GOT3 (cell line): ENCODE results near the gene RCAN2.
"Not testable (repeated sequence)": the region's sequence is repeated elsewhere in the genome, so short reads cannot be mapped to it uniquely, and the experiment has no call there.

Source experiments
- DNase-seq: peaks from one replicate; lab custom pipeline; 2025; ENCODE audit warnings: mixed read lengths; lab: John Stamatoyannopoulos, UW

RCAN2 gene

GRCh38 chr6:46440141-46440540 is 51.1 kb downstream of the RCAN2 start:
- no peak for DNase-seq

GRCh38 chr6:46438245-46438644 is 53.0 kb downstream of the RCAN2 start:
- no peak for DNase-seq

- DNase-seq, result no peak
These were observed 53.5 kb downstream of the RCAN2 start for GRCh38 chr6:46437671-46438221.

- DNase-seq, result no peak
These were observed 68.6 kb downstream of the RCAN2 start for GRCh38 chr6:46422619-46423018.

GRCh38 chr6:46421939-46422338 is 69.3 kb downstream of the RCAN2 start:
- no peak for DNase-seq

- no peak for DNase-seq
These were observed 70.2 kb downstream of the RCAN2 start for GRCh38 chr6:46420921-46421638.

- DNase-seq, result no peak
These were observed 71.7 kb downstream of the RCAN2 start for GRCh38 chr6:46419576-46420002.

- DNase-seq, result no peak
These were observed 76.9 kb downstream of the RCAN2 start for GRCh38 chr6:46414398-46414797.

- no peak for DNase-seq
These were observed 78.6 kb downstream of the RCAN2 start for GRCh38 chr6:46412662-46413061.

GRCh38 chr6:46411456-46412197 is 79.6 kb downstream of the RCAN2 start:
- DNase-seq, result no peak

- DNase-seq, result no peak
These were observed 80.8 kb downstream of the RCAN2 start for GRCh38 chr6:46410334-46410953.

- DNase-seq, result no peak
These were observed 83.3 kb downstream of the RCAN2 start for GRCh38 chr6:46407776-46408530.

- no peak for DNase-seq
These were observed 84.0 kb downstream of the RCAN2 start for GRCh38 chr6:46407246-46407645.

- not testable (repeated sequence) for DNase-seq
These were observed 85.5 kb downstream of the RCAN2 start for GRCh38 chr6:46405620-46406180.

GRCh38 chr6:46400898-46401297 is 90.4 kb downstream of the RCAN2 start:
- DNase-seq, result no peak

- no peak for DNase-seq
These were observed 95.7 kb downstream of the RCAN2 start for GRCh38 chr6:46395530-46395929.

- no peak for DNase-seq
These were observed 97.3 kb downstream of the RCAN2 start for GRCh38 chr6:46393940-46394337.

- no peak for DNase-seq
These were observed 97.9 kb downstream of the RCAN2 start for GRCh38 chr6:46393161-46393939.

GRCh38 chr6:46392294-46392693 is 99.0 kb downstream of the RCAN2 start:
- DNase-seq, result no peak

GRCh38 chr6:46390153-46390876 is 100.9 kb downstream of the RCAN2 start:
- no peak for DNase-seq
